Stomach (tissue), 9 donors: Measurements from ENCODE around the gene ROBO1. TPM values are rescaled to one million over a fixed set of nuclear protein-coding genes. Genes with fewer than 3 reads are reported as not detected.

Experiments
- DNase-seq, 2 donors: peaks; one replicate each; pipeline versions ENCODE4 v3.0.0 to v3.0.0-alpha.2; 2013 to 2019
- H3K27ac ChIP-seq, 5 donors: fragments of 200-600 bp in 4 of 5; sonication (generic) in 4 of 5; one replicate each; pipeline ENCODE4 v1.5.1; 2013 to 2019; ENCODE audit warnings: mild to moderate bottlenecking in 1 of 5, moderate library complexity in 1 of 5
- H3K27me3 ChIP-seq, 3 donors: fragments of 200-600 bp; sonication (generic); one replicate each; pipeline ENCODE4 v1.5.1; 2017 to 2019; ENCODE audit warnings: mixed run types in 1 of 3
- H3K36me3 ChIP-seq, 4 donors: fragments of 200-600 bp; sonication (generic); 1 replicate in 3 of 4; 2 replicates in 1 of 4; pipeline ENCODE4 v1.5.1; 2016 to 2019
- H3K4me1 ChIP-seq, 4 donors: fragments of 200-600 bp; sonication (generic); one replicate each; pipeline ENCODE4 v1.5.1; 2016 to 2019
- H3K4me3 ChIP-seq, 4 donors: fragments of 200-600 bp; sonication (generic) in 3 of 4; one replicate each; pipeline ENCODE4 v1.5.1; 2016 to 2019; ENCODE audit warnings: mild to moderate bottlenecking in 1 of 4
- H3K9me3 ChIP-seq, 4 donors: fragments of 200-600 bp; sonication (generic); one replicate each; pipeline ENCODE4 v1.5.1; 2016 to 2019
- CTCF ChIP-seq, 7 experiments: fragments of 450-650 bp in 4 of 7; fragments of 200-600 bp in 3 of 7; sonication (generic) in 3 of 7; IDR thresholded peaks; one replicate each; pipeline ENCODE4 v1.5.1; 2016 to 2019; ENCODE audit warnings: antibody characterized with exemption in 7 of 7, control low read depth in 2 of 7, mild to moderate bottlenecking in 1 of 7
- EP300 ChIP-seq: sonication (generic); formaldehyde crosslinking; IDR thresholded peaks from one replicate; pipeline ENCODE4 v1.6.1; 2017; ENCODE audit warnings: antibody characterized with exemption
- POLR2A ChIP-seq, 4 donors: fragments of 450-650 bp; IDR thresholded peaks; one replicate each; pipeline ENCODE4 v1.6.1; 2016; ENCODE audit warnings: antibody characterized with exemption in 4 of 4, control low read depth in 2 of 4, mild to moderate bottlenecking in 1 of 4, moderate library complexity in 1 of 4
- POLR2AphosphoS5 ChIP-seq, 3 donors: sonication (generic); formaldehyde crosslinking; IDR thresholded peaks; one replicate each; pipeline ENCODE4 v1.6.1; 2016; ENCODE audit warnings: antibody characterized with exemption in 3 of 3
- WGBS, 5 donors: extraction: QIAGEN DNeasy Blood & Tissue Kit in 3 of 5; methylation state at CpG; one replicate each; pipeline versions ENCODE4 v1.1.5 to v1.1.7; 2013 to 2018; 5-methylcytosine and 5-hydroxymethylcytosine counted together
- intact Hi-C: fragments of 100-400 bp; cut with DNase I; formaldehyde crosslinking; loops from one replicate; pipeline ENCODE4 v1.15.1; 2023; ENCODE audit warnings: low total_unique reads
- polyA plus RNA-seq, 3 donors: library from polyadenylated mRNA; stranded (reverse); fragments of 200-250 nt; gene quantifications; one replicate each; pipeline ENCODE4 v1.2.3, GENCODE V29; 2013
- total RNA-seq, 5 donors: library from RNA; depleted of rRNA; stranded (reverse); fragments of >200 nt; gene quantifications; one replicate each; pipeline versions ENCODE4 v1.1.0 to v1.2.3, GENCODE V29; 2014 to 2016
- donor health status: healthy with polysubstance abuse.
- donor health status: Bipolar disorder and iron deficiency.
- donor health status: healthy.

The ROBO1 gene
- total and polyA plus RNA-seq, 8 donors, result 2.0 to 174 (median 4.5) TPM

- DNase-seq, result no peak
- no peak overlapping the region for H3K27ac ChIP-seq
- WGBS, 5 donors, result 56 to 65% (median 58%) methylated on average over 5 of the region's 5 CpGs
- H3K4me1 ChIP-seq, result peaks cover 0 to 8% (median 4%) of the 10 kb centered on the region in 4 donors
- peaks cover 0 to 6% (median 2%) of the 10 kb centered on the region in 4 donors for H3K9me3 ChIP-seq
- no peaks in the 10 kb centered on the region for H3K27me3 ChIP-seq
- no peaks in the 10 kb centered on the region for H3K36me3 ChIP-seq
- H3K4me3 ChIP-seq, result no peak overlapping the region
- TF ChIP-seq POLR2A (IDR thresholded peaks at IDR 0.05) (no peak), EP300 (no peak), POLR2AphosphoS5 (IDR thresholded peaks at IDR 0.05) (no peak), CTCF (IDR thresholded peaks at IDR 0.05) (no peak)
- intact Hi-C loops, result no loop called here
Measured at GRCh38 chr3:78986416-78987101, 781.2 kb downstream of the ROBO1 start.

- no peak for TF ChIP-seq POLR2AphosphoS5 (IDR thresholded peaks at IDR 0.05)
- no peak for TF ChIP-seq POLR2A (IDR thresholded peaks at IDR 0.05)
- no peak overlapping the region for H3K4me3 ChIP-seq
- 58 to 73% (median 67%) methylated on average over 2 of the region's 2 CpGs for WGBS, 5 donors
- DNase-seq, result no peak
- no peaks in the 10 kb centered on the region for H3K27me3 ChIP-seq
- peaks cover 0 to 8% (median 4%) of the 10 kb centered on the region in 4 donors for H3K4me1 ChIP-seq
- peaks cover 0 to under 1% (median 0%) of the 10 kb centered on the region in 4 donors for H3K9me3 ChIP-seq
- H3K27ac ChIP-seq, result no peak overlapping the region
- H3K36me3 ChIP-seq, result no peaks in the 10 kb centered on the region
- intact Hi-C loops, result no loop called here
Measured at GRCh38 chr3:78985981-78986380, 781.8 kb downstream of the ROBO1 start.

GRCh38 chr3:78979028-78979427 is 788.8 kb downstream of the ROBO1 start:
- Histone ChIP-seq H3K9me3 (no peaks in the 10 kb centered on the region), H3K4me3 (no peak overlapping the region), H3K27ac (no peak overlapping the region), H3K4me1 (no peaks in the 10 kb centered on the region), H3K27me3 (no peaks in the 10 kb centered on the region), H3K36me3 (no peaks in the 10 kb centered on the region)
- intact Hi-C loops, result no loop called here
- 47 to 55% (median 49%) methylated on average over 4 of the region's 4 CpGs for WGBS, 5 donors
- DNase-seq, result no peak
- TF ChIP-seq EP300 (no peak), POLR2A (IDR thresholded peaks at IDR 0.05) (no peak), CTCF (IDR thresholded peaks at IDR 0.05) (no peak), POLR2AphosphoS5 (IDR thresholded peaks at IDR 0.05) (no peak)

DNA sequence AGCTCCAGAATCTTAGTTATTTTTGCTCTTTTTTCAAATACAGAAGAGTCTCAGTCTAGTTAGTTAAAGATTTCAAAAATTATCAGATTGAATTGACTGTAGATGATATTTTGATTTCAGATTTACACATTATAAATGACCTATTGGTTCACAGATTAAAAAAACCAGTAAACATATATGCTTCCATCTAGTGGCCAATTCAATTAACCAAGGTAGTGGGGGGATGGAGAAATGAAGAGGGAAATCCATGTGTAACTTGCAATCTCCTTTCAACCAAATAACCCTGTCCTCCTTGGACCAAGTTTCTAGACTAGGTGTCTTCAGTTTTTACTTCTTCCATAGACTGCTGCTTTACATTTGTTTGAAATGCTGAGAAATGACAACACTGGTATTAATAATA is 789.8 kb downstream of the ROBO1 start:
- H3K27me3 ChIP-seq, result no peaks in the 10 kb centered on the region
- no peak for DNase-seq
- H3K4me3 ChIP-seq, result no peak overlapping the region
- intact Hi-C loops, result no loop called here
- no peak overlapping the region for H3K27ac ChIP-seq
- no peaks in the 10 kb centered on the region for H3K36me3 ChIP-seq
- no peaks in the 10 kb centered on the region for H3K9me3 ChIP-seq
- H3K4me1 ChIP-seq, result no peaks in the 10 kb centered on the region
- no peak for TF ChIP-seq EP300
- no peak for TF ChIP-seq POLR2A (IDR thresholded peaks at IDR 0.05)
- peak in 5 of 7 experiments; percentile 5 to 39 (median 17) for TF ChIP-seq CTCF (IDR thresholded peaks at IDR 0.05)

- no peaks in the 10 kb centered on the region for H3K4me1 ChIP-seq
- no peaks in the 10 kb centered on the region for H3K27me3 ChIP-seq
- no peak for DNase-seq
- intact Hi-C loops, result no loop called here
- H3K9me3 ChIP-seq, result no peaks in the 10 kb centered on the region
- TF ChIP-seq CTCF (IDR thresholded peaks at IDR 0.05) (no peak), POLR2AphosphoS5 (IDR thresholded peaks at IDR 0.05) (no peak), POLR2A (IDR thresholded peaks at IDR 0.05) (no peak), EP300 (no peak)
- H3K27ac ChIP-seq, result no peak overlapping the region
- H3K36me3 ChIP-seq, result no peaks in the 10 kb centered on the region
- H3K4me3 ChIP-seq, result no peak overlapping the region
Measured at GRCh38 chr3:78977073-78977472, 790.7 kb downstream of the ROBO1 start.
